ENCODE measurements around the gene CPEB4.

GRCh38 chr5:174003795-174004194 lies 115.6 kb downstream of the CPEB4 start:
- TF ChIP-seq, protein P1, sequence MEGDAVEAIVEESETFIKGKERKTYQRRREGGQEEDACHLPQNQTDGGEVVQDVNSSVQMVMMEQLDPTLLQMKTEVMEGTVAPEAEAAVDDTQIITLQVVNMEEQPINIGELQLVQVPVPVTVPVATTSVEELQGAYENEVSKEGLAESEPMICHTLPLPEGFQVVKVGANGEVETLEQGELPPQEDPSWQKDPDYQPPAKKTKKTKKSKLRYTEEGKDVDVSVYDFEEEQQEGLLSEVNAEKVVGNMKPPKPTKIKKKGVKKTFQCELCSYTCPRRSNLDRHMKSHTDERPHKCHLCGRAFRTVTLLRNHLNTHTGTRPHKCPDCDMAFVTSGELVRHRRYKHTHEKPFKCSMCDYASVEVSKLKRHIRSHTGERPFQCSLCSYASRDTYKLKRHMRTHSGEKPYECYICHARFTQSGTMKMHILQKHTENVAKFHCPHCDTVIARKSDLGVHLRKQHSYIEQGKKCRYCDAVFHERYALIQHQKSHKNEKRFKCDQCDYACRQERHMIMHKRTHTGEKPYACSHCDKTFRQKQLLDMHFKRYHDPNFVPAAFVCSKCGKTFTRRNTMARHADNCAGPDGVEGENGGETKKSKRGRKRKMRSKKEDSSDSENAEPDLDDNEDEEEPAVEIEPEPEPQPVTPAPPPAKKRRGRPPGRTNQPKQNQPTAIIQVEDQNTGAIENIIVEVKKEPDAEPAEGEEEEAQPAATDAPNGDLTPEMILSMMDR (IDR thresholded peaks at IDR 0.05), result no peak
- TF ChIP-seq POLR2A (IDR thresholded peaks at IDR 0.05) (no peak), EP300 (IDR thresholded peaks at IDR 0.05) (no peak)

All from tibial nerve (tissue), 4 donors.